Stimulated activated CD8-positive, alpha-beta memory T cell treated with anti-CD3 and anti-CD28 coated beads, Interleukin-7, amount 100 ng/mL, for 4 hours (primary cell): Measurements from ENCODE around the gene CLDN16.

Experiments used
- DNase-seq, 2 donors: peaks; one replicate each; pipeline ENCODE4 v3.0.0-alpha.2; 2020; ENCODE audit warnings: low read depth in 2 of 2

The CLDN16 gene

GRCh38 chr3:190380184-190380583 lies 7.8 kb upstream of the CLDN16 start:
- no peak for DNase-seq

GRCh38 chr3:190381441-190381840 lies 6.5 kb upstream of the CLDN16 start:
- no peak for DNase-seq

GRCh38 chr3:190382082-190382481 lies 5.9 kb upstream of the CLDN16 start:
- DNase-seq = no peak

- no peak for DNase-seq
These were observed 3.6 kb upstream of the CLDN16 start for GRCh38 chr3:190384309-190384756.

GRCh38 chr3:190385731-190386688 lies 2.0 kb upstream of the CLDN16 start:
- no peak for DNase-seq

GRCh38 chr3:190388703-190389102 lies 740 bp downstream of the CLDN16 start:
- no peak for DNase-seq

- no peak for DNase-seq
These were observed 8.0 kb downstream of the CLDN16 start for GRCh38 chr3:190396001-190396400.

GRCh38 chr3:190397889-190398288 lies 9.9 kb downstream of the CLDN16 start:
- DNase-seq = no peak

- no peak for DNase-seq
These were observed 11.7 kb downstream of the CLDN16 start for GRCh38 chr3:190399677-190400076.

- no peak for DNase-seq
These were observed 14.0 kb downstream of the CLDN16 start for GRCh38 chr3:190401963-190402362.

- DNase-seq = no peak
These were observed 16.8 kb downstream of the CLDN16 start for GRCh38 chr3:190404715-190405114.

GRCh38 chr3:190414297-190414696 lies 26.3 kb downstream of the CLDN16 start:
- DNase-seq = no peak

- no peak for DNase-seq
These were observed 36.1 kb downstream of the CLDN16 start for GRCh38 chr3:190424108-190424477.

- peak in 1 of 2 donors; percentile 1 for DNase-seq
These were observed 36.8 kb downstream of the CLDN16 start for GRCh38 chr3:190424478-190425439.

GRCh38 chr3:190425833-190426232 lies 37.9 kb downstream of the CLDN16 start:
- DNase-seq = no peak

- no peak for DNase-seq
These were observed 39.0 kb downstream of the CLDN16 start for GRCh38 chr3:190426806-190427507.

- DNase-seq = no peak
These were observed 41.7 kb downstream of the CLDN16 start for GRCh38 chr3:190429681-190430080.

- no peak for DNase-seq
These were observed 42.9 kb downstream of the CLDN16 start for GRCh38 chr3:190430906-190431305.

- no peak for DNase-seq
These were observed 44.3 kb downstream of the CLDN16 start for GRCh38 chr3:190432216-190432615.

GRCh38 chr3:190433626-190434025 lies 45.7 kb downstream of the CLDN16 start:
- no peak for DNase-seq

- DNase-seq = no peak
These were observed 47.7 kb downstream of the CLDN16 start for GRCh38 chr3:190435618-190436017.

GRCh38 chr3:190436331-190436730 lies 48.4 kb downstream of the CLDN16 start:
- no peak for DNase-seq
